AG04449 (cell line): ENCODE results near the gene ZDHHC6.
A peak's percentile ranks its signal among the peaks of the same experiment; 100 is the strongest.
"Not testable (repeated sequence)": the region's sequence is repeated elsewhere in the genome, so short reads cannot be mapped to it uniquely, and the experiment has no call there.

Experiments
- CTCF ChIA-PET: fragments of 350-600 bp; formaldehyde crosslinking; extraction: SDS; loops from one replicate; lab custom pipeline; 2021; ENCODE audit warnings: antibody characterized with exemption; lab: Yijun Ruan, JAX
- POLR2A ChIA-PET: fragments of 400-600, 350-600 bp; formaldehyde crosslinking; extraction: SDS; loops from one replicate; lab custom pipeline; 2020; ENCODE audit warnings: antibody characterized with exemption, inconsistent platforms; lab: Yijun Ruan, JAX
- DNase-seq: peaks from one replicate; pipeline ENCODE4 v3.0.0-alpha.2; 2010; ENCODE audit warnings: low read depth, low spot score
- H3K4me3 ChIP-seq: 2 replicates; pipeline ENCODE4 v1.5.1; 2011; ENCODE audit warnings: low read depth, mild to moderate bottlenecking, control low read depth, low read length
- TF ChIP-seq, protein P1 (sequence below): IDR thresholded peaks from one replicate; pipeline ENCODE4 v1.5.1; 2011; ENCODE audit warnings: mild to moderate bottlenecking, moderate library complexity, low read length, control low read depth, inconsistent platforms; ENCODE audit not compliant: insufficient read depth; ENCODE audit errors: missing control alignments

Gene ZDHHC6

DNA sequence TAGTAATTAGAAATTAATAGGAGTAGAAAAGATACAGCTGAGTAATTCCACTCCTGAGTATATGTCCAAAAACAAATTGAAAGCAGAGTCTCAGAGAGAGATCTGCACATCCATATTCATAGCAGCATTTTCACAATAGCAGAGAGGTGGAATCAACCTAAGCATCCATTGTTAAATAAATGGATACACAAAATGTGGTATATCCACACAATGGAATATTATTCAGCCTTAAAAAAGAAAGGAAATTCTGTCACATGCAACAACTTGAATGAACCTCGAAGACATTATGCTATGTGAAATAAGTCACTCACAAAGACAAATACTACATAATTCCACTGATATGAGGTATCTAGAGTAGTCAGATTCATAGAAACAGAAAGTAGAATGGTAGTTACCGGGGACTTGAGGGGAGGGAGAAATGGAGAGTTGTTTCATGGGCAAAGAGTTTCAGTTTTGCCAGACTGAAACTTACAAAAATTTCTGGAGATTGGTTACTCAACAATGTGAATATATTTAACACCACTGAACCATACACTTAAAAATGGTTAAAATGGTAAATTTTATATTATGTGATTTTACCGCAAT is 18.7 kb upstream of the ZDHHC6 start:
- DNase-seq = no peak
- ChIA-PET POLR2A (no interaction called here), CTCF (interaction anchor here (7.5 kb wide), 1 partner anchor 8 kb away, joined by 96 read pairs; no protein-coding TSS in a partner anchor)
- H3K4me3 ChIP-seq = no peak overlapping the region
- TF ChIP-seq, protein P1, sequence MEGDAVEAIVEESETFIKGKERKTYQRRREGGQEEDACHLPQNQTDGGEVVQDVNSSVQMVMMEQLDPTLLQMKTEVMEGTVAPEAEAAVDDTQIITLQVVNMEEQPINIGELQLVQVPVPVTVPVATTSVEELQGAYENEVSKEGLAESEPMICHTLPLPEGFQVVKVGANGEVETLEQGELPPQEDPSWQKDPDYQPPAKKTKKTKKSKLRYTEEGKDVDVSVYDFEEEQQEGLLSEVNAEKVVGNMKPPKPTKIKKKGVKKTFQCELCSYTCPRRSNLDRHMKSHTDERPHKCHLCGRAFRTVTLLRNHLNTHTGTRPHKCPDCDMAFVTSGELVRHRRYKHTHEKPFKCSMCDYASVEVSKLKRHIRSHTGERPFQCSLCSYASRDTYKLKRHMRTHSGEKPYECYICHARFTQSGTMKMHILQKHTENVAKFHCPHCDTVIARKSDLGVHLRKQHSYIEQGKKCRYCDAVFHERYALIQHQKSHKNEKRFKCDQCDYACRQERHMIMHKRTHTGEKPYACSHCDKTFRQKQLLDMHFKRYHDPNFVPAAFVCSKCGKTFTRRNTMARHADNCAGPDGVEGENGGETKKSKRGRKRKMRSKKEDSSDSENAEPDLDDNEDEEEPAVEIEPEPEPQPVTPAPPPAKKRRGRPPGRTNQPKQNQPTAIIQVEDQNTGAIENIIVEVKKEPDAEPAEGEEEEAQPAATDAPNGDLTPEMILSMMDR = no peak

DNA sequence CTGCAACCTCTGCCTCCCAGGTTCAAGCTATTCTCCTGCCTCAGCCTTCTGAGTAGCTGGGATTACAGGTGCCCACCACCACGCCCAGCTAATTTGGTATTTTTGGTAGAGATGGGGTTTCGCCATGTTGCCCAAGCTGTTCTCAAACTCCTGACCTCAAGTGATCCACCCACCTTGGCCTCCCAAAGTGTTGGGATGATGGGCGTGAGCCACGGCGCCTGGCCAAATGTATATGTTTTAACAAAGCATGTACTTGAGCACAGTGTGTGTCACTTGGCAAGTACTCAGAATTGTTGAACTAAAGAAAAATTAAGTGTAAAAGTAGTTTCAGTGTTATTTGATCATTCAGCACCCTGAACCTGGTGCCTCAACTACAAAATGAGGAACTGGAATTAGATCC is 17.4 kb upstream of the ZDHHC6 start:
- ChIA-PET CTCF (interaction anchor here (0.5 to 7.5 kb wide), 2 partner anchors 9 to 350 kb away, joined by 3 to 96 read pairs; no protein-coding TSS in a partner anchor), POLR2A (interaction anchor here (0.6 kb wide), 1 partner anchor 9 kb away, joined by 3 read pairs; no protein-coding TSS in a partner anchor)
- not testable (repeated sequence) for H3K4me3 ChIP-seq, DNase-seq

DNA sequence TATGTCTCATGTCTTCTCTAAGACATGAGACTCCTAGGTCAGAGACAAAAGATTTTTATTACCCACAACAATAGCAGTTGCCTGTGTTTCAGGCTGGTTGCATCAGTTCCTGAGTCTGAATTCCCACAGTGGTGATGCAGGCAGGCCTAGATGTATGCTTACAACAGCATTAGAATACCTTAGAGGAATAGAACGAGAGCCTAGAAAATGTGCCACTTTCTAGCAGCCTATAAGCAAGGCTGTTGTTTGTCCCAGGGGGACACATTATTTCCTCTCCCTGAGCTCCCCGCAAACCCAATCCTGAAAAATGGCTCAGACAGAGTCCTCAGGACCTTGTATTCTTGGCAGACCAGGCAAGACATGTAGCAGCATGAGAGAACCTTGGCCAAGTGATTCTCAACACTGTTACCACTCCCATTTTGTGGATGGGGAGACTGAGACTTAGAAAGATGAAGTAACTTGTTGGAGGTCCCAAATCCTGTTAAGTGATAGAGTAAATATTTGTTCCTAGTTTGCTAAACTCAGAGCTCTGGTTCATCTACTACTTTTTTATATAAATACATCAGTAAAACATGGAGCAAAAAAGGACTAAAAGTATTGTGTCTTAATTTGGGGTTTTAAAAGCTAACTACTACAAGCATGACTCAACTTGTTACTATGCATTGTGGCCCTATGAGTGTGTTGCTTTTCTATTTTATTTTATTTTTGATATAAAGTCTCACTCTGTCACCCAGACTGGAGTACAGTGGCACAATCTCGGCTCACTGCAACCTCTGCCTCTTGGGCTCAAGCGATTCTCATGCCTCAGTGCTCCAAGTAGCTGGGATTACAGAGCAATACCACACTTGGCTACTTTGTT is 14.5 kb upstream of the ZDHHC6 start:
- no peak overlapping the region for H3K4me3 ChIP-seq
- TF ChIP-seq, protein P1 = no peak
- CTCF ChIA-PET = interaction anchor here (0.9 to 7.5 kb wide), 3 partner anchors 12 to 26 kb away, joined by 3 to 96 read pairs (median 5); no protein-coding TSS in a partner anchor
- DNase-seq = peak; percentile 46
- POLR2A ChIA-PET = no interaction called here

DNA sequence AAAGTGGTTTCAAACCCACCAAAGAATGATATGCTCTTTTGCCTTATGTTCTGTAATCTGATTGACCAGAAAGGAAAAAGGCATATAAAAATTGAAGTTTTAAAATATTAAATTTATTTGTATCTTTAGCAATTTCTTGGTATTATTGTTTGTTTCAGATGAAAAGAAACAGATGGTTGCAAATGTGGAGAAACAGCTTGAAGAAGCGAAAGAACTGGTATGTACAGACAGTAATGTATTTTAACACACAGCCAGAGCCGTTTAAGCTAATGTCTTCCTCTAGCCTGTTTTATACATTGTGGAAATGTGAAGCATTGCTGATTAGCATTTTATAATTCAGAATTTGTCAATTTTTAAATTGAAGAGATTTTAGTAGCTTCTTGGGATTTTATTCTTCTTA is 13.7 kb upstream of the ZDHHC6 start:
- POLR2A ChIA-PET = no interaction called here
- H3K4me3 ChIP-seq = no peak overlapping the region
- TF ChIP-seq, protein P1 = no peak
- no peak for DNase-seq
- CTCF ChIA-PET = interaction anchor here (1.7 to 7.5 kb wide), 3 partner anchors 12 to 25 kb away, joined by 5 to 96 read pairs (median 8); partner anchors contain the start of gene VTI1A

DNA sequence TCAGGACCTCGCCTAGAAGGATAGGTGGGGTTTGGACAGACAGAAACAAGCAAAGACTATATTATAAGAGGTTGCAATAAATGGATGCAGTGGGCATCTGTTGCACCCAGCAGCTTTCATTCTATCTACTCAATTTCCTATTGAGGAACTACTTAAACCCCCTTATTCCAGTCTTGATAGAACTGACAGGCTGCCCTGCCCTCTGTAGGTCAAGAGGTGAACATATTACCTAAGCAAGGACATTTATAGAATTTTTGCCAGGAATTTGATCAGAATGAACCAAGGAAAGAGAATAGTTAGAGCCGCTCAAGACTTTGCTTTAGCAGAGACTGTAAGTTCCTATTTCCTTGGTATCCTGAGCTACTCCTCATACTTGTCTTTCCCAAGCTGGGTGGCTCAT is 9.8 kb upstream of the ZDHHC6 start:
- ChIA-PET CTCF (interaction anchor here (1.0 to 2.2 kb wide), 4 partner anchors 8 to 19 kb away, joined by 3 to 18 read pairs (median 10); no protein-coding TSS in a partner anchor), POLR2A (interaction anchor here (0.6 to 1.1 kb wide), 2 partner anchors 10 to 173 kb away, joined by 4 to 6 read pairs; partner anchors contain the start of genes VTI1A and ZDHHC6)
- TF ChIP-seq, protein P1 = no peak
- DNase-seq = no peak
- H3K4me3 ChIP-seq = no peak overlapping the region

DNA sequence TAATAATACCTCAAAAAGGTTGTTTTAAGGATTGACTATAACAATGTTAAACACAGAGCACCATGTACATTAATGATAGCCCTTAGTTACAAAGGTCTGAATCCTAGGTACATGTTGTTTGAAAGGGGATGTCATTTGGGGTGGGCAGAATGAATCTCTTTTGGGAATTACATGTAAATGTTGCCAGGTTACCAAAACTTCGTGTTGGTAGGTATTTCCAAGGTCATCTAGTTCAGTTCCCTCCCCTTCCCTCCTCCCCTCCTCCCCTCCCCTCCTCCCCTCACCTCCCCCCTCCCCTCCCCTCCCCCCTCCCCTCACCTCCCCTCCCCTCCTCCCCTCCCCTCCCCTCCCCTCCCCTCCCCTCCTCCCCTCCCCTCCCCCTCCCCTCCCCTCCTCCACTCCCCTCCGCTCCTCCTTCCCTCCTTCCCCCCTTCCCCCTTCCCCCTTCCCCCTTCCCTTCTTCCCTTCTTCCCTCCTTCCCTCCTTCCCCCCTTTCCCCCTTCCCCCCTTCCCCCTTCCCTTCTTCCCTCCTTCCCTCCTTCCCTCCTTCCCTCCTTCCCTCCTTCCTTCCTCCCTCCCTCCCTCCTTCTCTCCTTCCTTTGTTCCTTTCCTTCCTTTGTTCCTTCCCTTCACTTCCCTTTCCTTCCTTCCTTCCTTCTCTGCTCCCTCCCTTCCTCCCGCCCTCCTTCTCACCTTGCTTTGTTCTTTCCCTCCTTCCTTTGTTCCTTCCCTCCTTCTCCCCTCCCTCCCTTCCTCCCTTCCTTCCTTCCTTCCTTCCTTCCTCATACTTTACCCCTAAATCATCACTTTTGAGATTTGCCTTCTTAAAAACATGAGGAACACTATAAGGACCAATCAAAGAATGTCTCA is 8.4 kb upstream of the ZDHHC6 start:
- ChIA-PET CTCF (interaction anchor here (1.1 to 2.2 kb wide), 2 partner anchors 17 to 26 kb away, joined by 4 to 18 read pairs; no protein-coding TSS in a partner anchor), POLR2A (interaction anchor here (0.5 to 1.1 kb wide), 2 partner anchors 8 to 9 kb away, joined by 3 to 6 read pairs; partner anchors contain the start of genes VTI1A and ZDHHC6)

More for the DNA sequence above, 8.4 kb upstream of the ZDHHC6 start:
- DNase-seq = no peak
- H3K4me3 ChIP-seq = no peak overlapping the region
- TF ChIP-seq, protein P1 = no peak
